ENCODE data around the gene PSMD1.

DNA sequence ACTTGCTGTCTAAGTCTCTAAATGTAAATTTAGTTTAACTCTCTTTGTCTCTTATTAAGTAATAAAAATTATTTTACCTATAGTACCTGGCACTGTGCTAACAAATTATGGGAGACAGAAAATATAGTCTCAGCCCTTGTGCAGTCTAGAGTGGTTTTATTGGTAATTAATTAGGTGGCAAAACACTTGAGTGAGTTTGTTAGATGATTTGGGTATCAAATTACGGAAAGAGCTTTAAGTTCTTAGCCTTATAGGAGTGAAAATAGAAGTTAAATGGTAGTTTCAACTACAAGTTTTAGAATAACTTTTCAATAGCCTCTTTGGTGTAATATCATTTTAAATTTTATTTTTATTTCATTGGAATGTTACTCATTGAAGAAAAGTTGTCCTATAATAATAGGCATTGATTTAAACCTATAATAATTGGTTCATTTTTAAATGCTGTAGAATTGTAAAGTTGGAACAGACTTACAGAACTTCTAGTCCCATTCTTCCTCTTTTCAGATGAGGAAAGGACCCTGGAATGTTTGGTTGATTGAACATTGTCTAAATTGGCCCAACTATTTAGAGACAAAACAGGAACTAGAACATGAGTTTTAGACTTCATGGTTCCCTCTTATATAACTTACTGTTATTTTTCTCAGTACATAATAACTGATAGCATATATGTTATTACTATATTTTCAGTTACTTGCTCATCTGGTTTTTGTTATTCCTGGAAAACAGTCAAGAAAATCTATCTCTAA is 78.4 kb downstream of the PSMD1 start:
- TF ChIP-seq, protein P1, sequence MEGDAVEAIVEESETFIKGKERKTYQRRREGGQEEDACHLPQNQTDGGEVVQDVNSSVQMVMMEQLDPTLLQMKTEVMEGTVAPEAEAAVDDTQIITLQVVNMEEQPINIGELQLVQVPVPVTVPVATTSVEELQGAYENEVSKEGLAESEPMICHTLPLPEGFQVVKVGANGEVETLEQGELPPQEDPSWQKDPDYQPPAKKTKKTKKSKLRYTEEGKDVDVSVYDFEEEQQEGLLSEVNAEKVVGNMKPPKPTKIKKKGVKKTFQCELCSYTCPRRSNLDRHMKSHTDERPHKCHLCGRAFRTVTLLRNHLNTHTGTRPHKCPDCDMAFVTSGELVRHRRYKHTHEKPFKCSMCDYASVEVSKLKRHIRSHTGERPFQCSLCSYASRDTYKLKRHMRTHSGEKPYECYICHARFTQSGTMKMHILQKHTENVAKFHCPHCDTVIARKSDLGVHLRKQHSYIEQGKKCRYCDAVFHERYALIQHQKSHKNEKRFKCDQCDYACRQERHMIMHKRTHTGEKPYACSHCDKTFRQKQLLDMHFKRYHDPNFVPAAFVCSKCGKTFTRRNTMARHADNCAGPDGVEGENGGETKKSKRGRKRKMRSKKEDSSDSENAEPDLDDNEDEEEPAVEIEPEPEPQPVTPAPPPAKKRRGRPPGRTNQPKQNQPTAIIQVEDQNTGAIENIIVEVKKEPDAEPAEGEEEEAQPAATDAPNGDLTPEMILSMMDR (IDR thresholded peaks at IDR 0.05): no peak
- no peak for TF ChIP-seq POLR2A (IDR thresholded peaks at IDR 0.05)

All from esophagus squamous epithelium (tissue), 4 donors.